Fibroblast of upper back skin (primary cell): ENCODE data around the gene ST6GALNAC3.

ENCODE experiments used
- DNase-seq: peaks from one replicate; pipeline ENCODE4 v3.0.0-alpha.2; 2013

ST6GALNAC3 gene

GRCh38 chr1:76146184-76146583, 71.6 kb downstream of the ST6GALNAC3 start:
- DNase-seq: no peak

GRCh38 chr1:76147917-76148316, 73.4 kb downstream of the ST6GALNAC3 start:
- no peak for DNase-seq

GRCh38 chr1:76148460-76148859, 73.9 kb downstream of the ST6GALNAC3 start:
- DNase-seq: no peak

- DNase-seq: no peak
These were observed 79.3 kb downstream of the ST6GALNAC3 start for GRCh38 chr1:76153841-76154205.

- DNase-seq: peak; percentile 73
These were observed 79.8 kb downstream of the ST6GALNAC3 start for GRCh38 chr1:76154206-76154956.

GRCh38 chr1:76156987-76157386, 82.4 kb downstream of the ST6GALNAC3 start:
- DNase-seq: no peak

GRCh38 chr1:76158126-76158525, 83.6 kb downstream of the ST6GALNAC3 start:
- DNase-seq: peak; percentile 26

GRCh38 chr1:76160225-76160624, 85.7 kb downstream of the ST6GALNAC3 start:
- DNase-seq: no peak

GRCh38 chr1:76161451-76161850, 86.9 kb downstream of the ST6GALNAC3 start:
- no peak for DNase-seq

GRCh38 chr1:76162254-76162653, 87.7 kb downstream of the ST6GALNAC3 start:
- no peak for DNase-seq

- no peak for DNase-seq
These were observed 89.6 kb downstream of the ST6GALNAC3 start for GRCh38 chr1:76164165-76164564.

GRCh38 chr1:76170084-76170483, 95.5 kb downstream of the ST6GALNAC3 start:
- no peak for DNase-seq

- DNase-seq: no peak
These were observed 96.0 kb downstream of the ST6GALNAC3 start for GRCh38 chr1:76170513-76170912.

- DNase-seq: no peak
These were observed 101.5 kb downstream of the ST6GALNAC3 start for GRCh38 chr1:76176000-76176399.

- DNase-seq: no peak
These were observed 103.1 kb downstream of the ST6GALNAC3 start for GRCh38 chr1:76177615-76178014.

- DNase-seq: no peak
These were observed 104.7 kb downstream of the ST6GALNAC3 start for GRCh38 chr1:76179219-76179698.

GRCh38 chr1:76185207-76185606, 110.7 kb downstream of the ST6GALNAC3 start:
- no peak for DNase-seq

GRCh38 chr1:76186554-76187170, 112.1 kb downstream of the ST6GALNAC3 start:
- DNase-seq: no peak

- DNase-seq: no peak
These were observed 112.9 kb downstream of the ST6GALNAC3 start for GRCh38 chr1:76187436-76187835.

GRCh38 chr1:76189310-76189709, 114.8 kb downstream of the ST6GALNAC3 start:
- DNase-seq: no peak

GRCh38 chr1:76190749-76191424, 116.3 kb downstream of the ST6GALNAC3 start:
- DNase-seq: no peak

GRCh38 chr1:76191561-76191960, 117.0 kb downstream of the ST6GALNAC3 start:
- no peak for DNase-seq

- DNase-seq: peak; percentile 9
These were observed 123.9 kb downstream of the ST6GALNAC3 start for GRCh38 chr1:76198452-76198851.

- DNase-seq: no peak
These were observed 128.1 kb downstream of the ST6GALNAC3 start for GRCh38 chr1:76202670-76203069.
